GM19463 (cell line): ENCODE results near the gene NOS1AP.
"Not testable (repeated sequence)": the region's sequence is repeated elsewhere in the genome, so short reads cannot be mapped to it uniquely, and the experiment has no call there.

Experiments used
- ATAC-seq: cut with Tn5 transposase; IDR thresholded peaks from one replicate; pipeline ENCODE4 v1.9.1; 2021; ENCODE audit warnings: mild to moderate bottlenecking, moderate library complexity; ENCODE audit not compliant: unreplicated experiment

NOS1AP gene

GRCh38 chr1:162191396-162192305 lies 122.2 kb downstream of the NOS1AP start:
- ATAC-seq, result no peak

DNA sequence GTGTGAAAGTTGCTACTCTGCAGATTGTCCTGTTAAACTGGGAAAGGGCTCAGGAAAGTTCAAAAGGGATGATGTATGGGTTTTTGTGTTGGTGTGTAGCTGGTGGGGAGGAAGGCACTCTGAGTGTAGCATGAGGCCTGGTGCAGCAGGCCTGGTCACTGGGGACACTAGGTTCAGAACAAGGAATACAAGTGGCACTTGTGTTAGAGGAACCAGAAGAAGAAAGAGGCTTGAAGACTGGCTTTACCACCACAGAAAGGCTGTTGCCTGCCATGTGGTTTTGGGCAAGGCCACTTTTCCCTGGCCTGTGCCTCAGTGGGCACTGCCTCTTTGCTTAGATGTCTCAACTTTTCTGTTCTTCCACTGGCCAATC lies 122.8 kb downstream of the NOS1AP start:
- no peak for ATAC-seq

DNA sequence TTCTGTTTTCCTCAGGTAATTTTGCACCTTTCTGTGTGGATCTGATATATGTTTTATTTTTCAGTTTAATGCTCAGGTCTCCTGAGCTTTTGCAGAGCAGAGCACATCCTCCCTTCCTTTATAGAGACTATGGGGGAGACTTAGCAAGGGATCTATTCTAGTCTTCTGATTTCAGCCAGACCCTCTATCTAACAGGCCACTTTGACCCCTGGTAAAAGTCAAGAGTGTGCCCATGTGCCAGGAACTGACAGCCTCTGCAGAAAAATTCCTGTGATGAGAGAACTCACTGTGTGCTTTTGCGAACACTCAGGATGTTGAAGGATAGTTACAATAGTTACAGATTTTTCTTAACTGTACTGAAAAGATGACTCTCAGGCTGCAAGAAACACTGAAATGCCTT lies 123.3 kb downstream of the NOS1AP start:
- no peak for ATAC-seq

GRCh38 chr1:162193221-162193620 lies 123.7 kb downstream of the NOS1AP start:
- no peak for ATAC-seq

- no peak for ATAC-seq
These were observed 124.3 kb downstream of the NOS1AP start for GRCh38 chr1:162193815-162194214.

- ATAC-seq, result no peak
These were observed 126.1 kb downstream of the NOS1AP start for GRCh38 chr1:162195567-162195966.

- ATAC-seq, result no peak
These were observed 126.9 kb downstream of the NOS1AP start for GRCh38 chr1:162196387-162196786.

- ATAC-seq, result no peak
These were observed 127.6 kb downstream of the NOS1AP start for GRCh38 chr1:162197041-162197531.

GRCh38 chr1:162197615-162198421 lies 128.3 kb downstream of the NOS1AP start:
- ATAC-seq, result no peak

DNA sequence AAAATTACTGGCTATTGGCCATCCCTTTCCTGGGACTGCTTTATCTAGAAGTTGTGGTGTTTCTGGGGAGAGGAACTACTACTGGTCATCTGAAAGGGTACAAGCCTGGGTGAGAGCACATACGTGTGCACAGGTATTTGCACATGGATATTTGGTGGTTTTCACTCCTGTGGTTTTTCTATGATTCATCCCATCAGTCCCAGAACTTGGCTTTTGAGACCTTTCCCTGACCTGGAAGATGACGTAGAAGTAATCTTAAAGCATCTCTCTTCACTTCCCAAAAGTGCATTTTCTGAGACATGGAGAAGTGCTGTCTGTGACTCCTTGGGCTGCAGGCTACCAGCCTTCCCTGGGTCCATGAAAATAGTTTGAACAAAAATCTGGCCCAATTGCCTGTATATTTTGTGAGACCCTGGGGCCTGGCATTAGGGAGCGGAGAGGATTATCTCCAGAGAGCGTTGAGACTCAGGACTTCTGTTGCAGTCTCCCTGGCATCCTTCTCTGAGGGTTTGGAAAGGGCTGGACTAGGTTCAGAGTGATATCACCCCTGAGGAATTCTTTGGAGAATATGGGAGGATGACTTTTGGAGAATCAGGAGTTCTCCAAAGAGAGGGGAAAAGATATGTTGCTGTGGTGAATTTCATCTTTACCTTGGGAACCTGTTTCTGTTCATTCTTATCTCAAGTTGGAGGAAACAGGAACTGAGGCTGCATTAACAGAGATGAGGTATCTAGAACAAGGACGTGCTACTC lies 130.8 kb downstream of the NOS1AP start:
- ATAC-seq, result no peak

DNA sequence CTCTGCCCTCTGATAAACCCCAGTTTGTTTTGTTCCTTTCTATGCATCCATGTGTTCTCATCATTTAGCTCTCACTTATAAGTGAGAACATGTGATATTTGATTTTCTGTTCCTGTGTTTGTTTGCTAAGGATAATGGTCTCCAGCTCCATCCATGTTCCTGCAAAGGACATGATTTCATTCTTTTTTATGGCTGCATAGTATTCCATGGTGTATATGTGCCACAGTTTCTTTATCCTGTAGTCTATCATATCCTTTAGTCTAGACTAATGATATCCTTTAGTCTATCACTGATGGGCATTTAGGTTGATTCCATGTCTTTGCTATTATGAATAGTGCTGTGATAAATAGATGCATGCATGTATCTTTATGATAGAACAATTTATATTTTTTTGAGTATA lies 131.6 kb downstream of the NOS1AP start:
- not testable (repeated sequence) for ATAC-seq

- no peak for ATAC-seq
These were observed 134.8 kb downstream of the NOS1AP start for GRCh38 chr1:162204129-162204822.

GRCh38 chr1:162204823-162205155 lies 135.3 kb downstream of the NOS1AP start:
- ATAC-seq, result no peak

- no peak for ATAC-seq
These were observed 136.8 kb downstream of the NOS1AP start for GRCh38 chr1:162206300-162206699.

DNA sequence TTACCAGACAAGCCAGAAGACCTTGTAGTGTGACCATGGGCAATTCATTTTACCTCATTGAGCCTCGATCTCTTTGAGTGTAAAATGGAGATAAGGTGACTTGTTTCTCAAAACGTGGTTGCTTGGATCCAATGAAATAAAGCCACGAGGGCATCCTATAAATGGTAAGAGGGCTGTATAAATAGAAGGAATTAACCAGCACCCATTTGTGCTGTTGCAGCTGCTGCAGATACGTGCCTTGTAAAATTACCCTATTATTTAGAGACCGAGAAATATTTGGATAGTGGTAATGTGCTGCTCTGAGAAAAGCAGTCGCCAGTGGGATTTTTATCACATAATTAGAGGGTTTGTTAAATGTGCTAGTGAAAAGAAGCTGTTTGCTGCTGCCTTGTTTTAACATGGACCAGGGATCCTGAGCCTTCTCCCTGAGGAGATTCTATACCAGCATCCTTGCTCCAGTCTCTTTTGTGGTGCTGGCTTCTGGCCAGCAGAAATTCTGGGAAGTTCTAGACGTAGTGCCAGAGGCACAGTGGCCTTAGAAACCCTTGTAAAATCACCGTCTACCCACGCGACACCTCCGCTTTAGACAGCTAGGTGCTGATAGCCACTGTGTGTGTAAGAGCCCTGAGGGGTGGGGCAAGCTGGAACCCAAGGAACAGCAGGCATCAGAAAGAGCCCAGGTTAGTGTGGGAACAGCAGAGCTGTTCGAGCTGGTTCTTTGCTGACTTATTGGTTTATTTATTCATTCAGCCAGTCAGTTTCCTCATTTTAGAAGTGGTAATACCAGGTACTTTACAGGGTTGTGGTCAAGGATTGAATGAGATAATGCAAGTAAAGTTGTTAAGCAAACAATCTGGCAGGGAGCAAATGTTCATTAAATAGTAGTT lies 137.5 kb downstream of the NOS1AP start:
- ATAC-seq, result no peak

DNA sequence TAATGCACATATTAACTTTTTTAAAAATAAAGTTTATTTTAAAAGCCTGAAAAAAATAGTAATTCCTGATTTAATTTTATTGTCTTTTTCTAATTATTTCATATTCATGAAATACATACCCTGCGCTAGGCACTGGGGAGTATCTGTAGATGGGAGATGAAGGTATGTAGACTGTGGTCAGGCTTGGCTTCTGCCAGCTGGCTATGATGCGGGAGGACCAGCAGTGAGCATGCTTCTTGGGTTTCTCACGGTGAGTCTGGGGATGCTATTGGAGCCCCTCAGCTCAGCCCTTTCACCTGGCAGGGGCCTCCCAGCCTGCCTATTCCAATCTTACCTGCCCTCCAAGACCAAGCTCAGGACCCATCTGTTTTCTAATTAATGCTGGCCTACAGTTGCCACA lies 138.4 kb downstream of the NOS1AP start:
- ATAC-seq, result no peak

GRCh38 chr1:162210196-162210595 lies 140.7 kb downstream of the NOS1AP start:
- no peak for ATAC-seq

- ATAC-seq, result no peak
These were observed 143.2 kb downstream of the NOS1AP start for GRCh38 chr1:162212713-162213112.

- ATAC-seq, result no peak
These were observed 143.9 kb downstream of the NOS1AP start for GRCh38 chr1:162213281-162213912.
